Measurements from ENCODE around the gene PARVA. TPM values are rescaled to one million over a fixed set of nuclear protein-coding genes. Genes with fewer than 3 reads are reported as not detected.

Gene PARVA
- total RNA-seq, 4 donors from 2014 or later = 10.0 to 25.0 (median 14.2) TPM

DNA sequence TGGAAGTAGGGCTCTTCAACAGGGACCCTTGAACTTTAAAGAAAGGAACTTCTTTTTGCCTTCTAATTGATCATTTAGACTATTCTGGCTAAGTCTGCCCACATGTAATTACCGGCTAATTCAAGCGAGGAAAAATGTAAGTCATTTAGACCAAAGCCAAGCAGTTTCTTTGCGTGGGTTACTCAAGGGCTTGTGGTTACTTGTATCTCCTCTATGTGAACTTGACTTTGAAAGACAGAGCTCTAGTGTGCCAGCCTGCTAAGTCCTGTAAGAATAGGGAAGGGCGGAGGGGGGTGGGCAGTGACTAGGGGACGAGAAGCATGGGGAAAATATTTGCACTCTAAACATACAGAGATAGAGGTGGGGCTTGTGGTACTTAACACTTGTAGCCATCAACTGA lies 151.7 kb downstream of the PARVA start:
- DNase-seq (ENCODE audit: low spot score in 2 of 2) = no peak
- H3K4me3 ChIP-seq (ENCODE audit: low read depth, poor library complexity, severe bottlenecking) = no peak overlapping the region
- TF ChIP-seq POLR2A (IDR thresholded peaks at IDR 0.05) = no peak
- TF ChIP-seq, protein P1, sequence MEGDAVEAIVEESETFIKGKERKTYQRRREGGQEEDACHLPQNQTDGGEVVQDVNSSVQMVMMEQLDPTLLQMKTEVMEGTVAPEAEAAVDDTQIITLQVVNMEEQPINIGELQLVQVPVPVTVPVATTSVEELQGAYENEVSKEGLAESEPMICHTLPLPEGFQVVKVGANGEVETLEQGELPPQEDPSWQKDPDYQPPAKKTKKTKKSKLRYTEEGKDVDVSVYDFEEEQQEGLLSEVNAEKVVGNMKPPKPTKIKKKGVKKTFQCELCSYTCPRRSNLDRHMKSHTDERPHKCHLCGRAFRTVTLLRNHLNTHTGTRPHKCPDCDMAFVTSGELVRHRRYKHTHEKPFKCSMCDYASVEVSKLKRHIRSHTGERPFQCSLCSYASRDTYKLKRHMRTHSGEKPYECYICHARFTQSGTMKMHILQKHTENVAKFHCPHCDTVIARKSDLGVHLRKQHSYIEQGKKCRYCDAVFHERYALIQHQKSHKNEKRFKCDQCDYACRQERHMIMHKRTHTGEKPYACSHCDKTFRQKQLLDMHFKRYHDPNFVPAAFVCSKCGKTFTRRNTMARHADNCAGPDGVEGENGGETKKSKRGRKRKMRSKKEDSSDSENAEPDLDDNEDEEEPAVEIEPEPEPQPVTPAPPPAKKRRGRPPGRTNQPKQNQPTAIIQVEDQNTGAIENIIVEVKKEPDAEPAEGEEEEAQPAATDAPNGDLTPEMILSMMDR (IDR thresholded peaks at IDR 0.05) = no peak
- intact Hi-C loops (cut with DNase I; ENCODE audit: low total_unique reads) = no loop called here
- 77 to 89% methylated on average over 5 of the region's 5 CpGs for WGBS, 2 donors

DNA sequence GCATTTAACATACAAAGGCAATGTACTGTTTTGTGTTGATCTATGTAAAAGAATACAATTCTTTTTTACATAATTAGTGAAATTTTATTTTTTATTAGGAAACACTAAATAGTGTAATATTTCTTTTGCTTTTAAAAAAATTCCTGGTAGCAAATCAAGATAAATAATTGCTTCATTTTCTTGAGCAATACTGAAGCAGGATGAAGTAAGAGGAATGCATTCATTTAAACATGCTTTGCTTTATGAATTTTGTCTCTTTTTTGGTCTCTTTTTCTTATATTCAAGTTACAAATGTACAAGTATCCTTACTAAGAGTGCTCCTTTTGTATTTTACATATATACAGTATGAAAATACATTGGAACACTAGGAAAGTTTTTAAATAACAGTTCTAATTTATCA lies 152.4 kb downstream of the PARVA start:
- intact Hi-C loops (cut with DNase I; ENCODE audit: low total_unique reads) = no loop called here
- no peak overlapping the region for H3K4me3 ChIP-seq (ENCODE audit: low read depth, poor library complexity, severe bottlenecking)
- no peak for DNase-seq (ENCODE audit: low spot score in 2 of 2)
- no peak for TF ChIP-seq POLR2A (IDR thresholded peaks at IDR 0.05)
- TF ChIP-seq, protein P1 (IDR thresholded peaks at IDR 0.05) = no peak

DNA sequence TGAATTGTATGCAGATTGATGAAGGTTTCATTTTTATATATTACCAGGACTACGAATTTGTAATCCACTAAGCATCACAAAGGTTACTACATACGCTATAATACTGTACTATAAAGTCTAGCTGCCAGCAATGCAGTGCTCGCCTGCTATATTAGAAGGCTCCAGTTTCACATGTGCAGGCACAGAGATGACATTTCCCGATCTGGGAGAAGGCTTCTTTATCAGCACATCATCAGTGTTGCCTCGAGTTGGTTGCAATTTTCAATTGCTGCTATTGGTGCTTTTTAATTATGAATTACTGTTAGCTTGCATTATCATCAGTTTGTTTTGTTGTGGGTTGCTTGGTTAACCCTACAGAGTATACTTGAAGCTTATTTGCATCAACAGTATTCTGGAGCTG lies 153.6 kb downstream of the PARVA start:
- no peak for DNase-seq (ENCODE audit: low spot score in 2 of 2)
- 87 to 88% methylated on average over 5 of the region's 5 CpGs for WGBS, 2 donors
- intact Hi-C loops (cut with DNase I; ENCODE audit: low total_unique reads) = no loop called here
- TF ChIP-seq, protein P1 (IDR thresholded peaks at IDR 0.05) = no peak
- no peak for TF ChIP-seq POLR2A (IDR thresholded peaks at IDR 0.05)
- no peak overlapping the region for H3K4me3 ChIP-seq (ENCODE audit: low read depth, poor library complexity, severe bottlenecking)

DNA sequence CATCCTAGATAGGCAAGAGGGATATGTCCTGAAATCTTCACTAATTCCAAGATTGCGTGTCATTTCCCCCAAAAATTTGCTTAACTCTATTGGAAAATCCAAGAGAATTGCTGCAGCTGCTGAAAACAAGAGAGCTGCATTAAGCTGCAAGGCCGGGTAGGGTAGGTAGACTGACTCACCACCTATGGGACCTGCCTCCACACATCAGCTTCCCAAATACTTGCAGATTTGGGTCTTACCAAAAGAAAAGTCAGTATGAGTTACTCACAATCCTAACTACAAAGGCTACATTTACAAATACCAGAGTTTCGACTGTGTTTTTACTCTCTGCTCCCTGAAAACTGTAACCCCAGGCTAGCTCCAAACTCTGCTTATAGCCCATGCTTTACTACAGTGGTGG lies 154.3 kb downstream of the PARVA start:
- intact Hi-C loops (cut with DNase I; ENCODE audit: low total_unique reads) = no loop called here
- peak in 1 of 2 donors; percentile 31 for DNase-seq (ENCODE audit: low spot score in 2 of 2)
- WGBS, 2 donors = 86 to 88% methylated on average over 3 of the region's 3 CpGs
- H3K4me3 ChIP-seq (ENCODE audit: low read depth, poor library complexity, severe bottlenecking) = no peak overlapping the region
- TF ChIP-seq, protein P1 (IDR thresholded peaks at IDR 0.05) = no peak
- TF ChIP-seq POLR2A (IDR thresholded peaks at IDR 0.05) = no peak

DNA sequence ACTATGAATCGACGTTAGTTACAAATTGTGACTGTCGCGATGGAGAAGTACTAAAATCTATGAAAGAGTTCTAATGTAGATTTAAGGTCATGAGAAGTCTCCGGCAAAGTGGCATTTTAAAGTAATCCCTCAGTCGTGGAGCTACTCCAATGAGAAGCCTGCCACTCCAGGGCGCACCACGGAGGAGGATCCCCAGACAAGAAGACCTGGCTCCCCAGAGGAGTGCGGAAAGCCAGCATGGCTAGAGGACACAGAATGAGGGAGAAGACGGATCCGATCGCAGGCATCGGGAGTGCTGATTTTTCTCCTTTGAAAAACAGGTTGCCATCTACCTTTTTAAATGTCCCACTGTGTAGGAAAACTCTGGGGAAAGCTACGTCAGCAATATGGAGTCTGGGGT lies 155.2 kb downstream of the PARVA start:
- 95 to 98% methylated on average over 14 of the region's 14 CpGs for WGBS, 2 donors
- TF ChIP-seq, protein P1 (IDR thresholded peaks at IDR 0.05) = no peak
- no peak for TF ChIP-seq POLR2A (IDR thresholded peaks at IDR 0.05)
- intact Hi-C loops (cut with DNase I; ENCODE audit: low total_unique reads) = no loop called here
- peak in 1 of 2 donors; percentile 34 for DNase-seq (ENCODE audit: low spot score in 2 of 2)
- no peak overlapping the region for H3K4me3 ChIP-seq (ENCODE audit: low read depth, poor library complexity, severe bottlenecking)

DNA sequence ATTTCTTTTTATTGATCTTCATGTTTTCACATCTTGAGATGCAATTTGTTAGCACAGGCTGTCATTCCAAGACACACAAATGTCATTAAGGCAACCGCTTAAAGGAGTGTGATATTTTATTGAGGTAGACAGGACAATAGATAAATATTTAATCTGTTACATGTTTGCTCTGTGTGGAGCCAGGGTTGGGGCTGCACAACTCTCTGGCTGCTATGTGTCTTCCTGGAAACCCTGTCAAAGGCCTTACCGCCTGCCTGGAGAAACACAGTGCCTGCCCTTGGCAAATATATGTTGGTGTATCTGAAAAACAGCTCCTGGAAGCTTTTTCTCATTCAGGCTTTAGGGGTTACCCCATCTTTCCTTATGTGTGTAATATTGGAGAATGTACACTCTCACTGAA lies 157.2 kb downstream of the PARVA start:
- no peak overlapping the region for H3K4me3 ChIP-seq (ENCODE audit: low read depth, poor library complexity, severe bottlenecking)
- intact Hi-C loops (cut with DNase I; ENCODE audit: low total_unique reads) = no loop called here
- DNase-seq (ENCODE audit: low spot score in 2 of 2) = peak in 1 of 2 donors; percentile 45
- TF ChIP-seq POLR2A (IDR thresholded peaks at IDR 0.05) = no peak
- TF ChIP-seq, protein P1 (IDR thresholded peaks at IDR 0.05) = no peak
- 74 to 89% methylated on average over 2 of the region's 2 CpGs for WGBS, 2 donors

Data from lower leg skin (tissue), 4 donors.